Limb (tissue), 2 donors: ENCODE results near the gene CYS1.
"Not testable (repeated sequence)": the region's sequence is repeated elsewhere in the genome, so short reads cannot be mapped to it uniquely, and the experiment has no call there.

Experiments
- DNase-seq, 2 donors: peaks; one replicate each; pipeline ENCODE4 v3.0.0-alpha.2; 2016; ENCODE audit errors: extremely low spot score in 2 of 2

CYS1 gene

GRCh38 chr2:10014418-10015190 is 65.6 kb downstream of the CYS1 start:
- DNase-seq = no peak

GRCh38 chr2:10013651-10014417 is 66.4 kb downstream of the CYS1 start:
- DNase-seq = not testable (repeated sequence)

GRCh38 chr2:10012963-10013461 is 67.2 kb downstream of the CYS1 start:
- no peak for DNase-seq

GRCh38 chr2:10012366-10012962 is 67.7 kb downstream of the CYS1 start:
- not testable (repeated sequence) for DNase-seq

GRCh38 chr2:10011606-10012325 is 68.4 kb downstream of the CYS1 start:
- DNase-seq = not testable (repeated sequence)

GRCh38 chr2:10010861-10011605 is 69.2 kb downstream of the CYS1 start:
- DNase-seq = not testable (repeated sequence)

- DNase-seq = no peak
Observed at GRCh38 chr2:10009811-10010781, 70.1 kb downstream of the CYS1 start.

- DNase-seq = no peak
Observed at GRCh38 chr2:10009271-10009810, 70.9 kb downstream of the CYS1 start.

- DNase-seq = no peak
Observed at GRCh38 chr2:10008809-10009176, 71.4 kb downstream of the CYS1 start.

GRCh38 chr2:10007921-10008808 is 72.0 kb downstream of the CYS1 start:
- no peak for DNase-seq

GRCh38 chr2:10007435-10007834 is 72.8 kb downstream of the CYS1 start:
- no peak for DNase-seq
